ENCODE data around the gene TRAPPC3L. TPM values are rescaled to one million over a fixed set of nuclear protein-coding genes. Genes with fewer than 3 reads are reported as not detected.

TRAPPC3L gene
- total RNA-seq, 1 experiment from 2014 or later, result not detected

- Histone ChIP-seq H2BK120ac (ENCODE audit: low read depth, low read length, poor library complexity, severe bottlenecking) (no peak overlapping the region), H3K27ac (ENCODE audit: insufficient read length, low read depth, low read length) (no peak overlapping the region), H3K9ac (ENCODE audit: extremely low read depth, insufficient read length, low read length) (no peak overlapping the region), H3K23ac (ENCODE audit: insufficient read length, low read depth, low read length) (no peak overlapping the region), H2AFZ (ENCODE audit: low read length) (no peak overlapping the region), H3K79me2 (ENCODE audit: insufficient read depth, low read length) (no peaks in the 10 kb centered on the region), H3K23me2 (ENCODE audit: insufficient read length, low read depth, low read length, poor library complexity, severe bottlenecking) (peaks cover 6% of the 10 kb centered on the region), H3K4ac (ENCODE audit: low read depth, low read length) (no peak overlapping the region), H3K56ac (ENCODE audit: insufficient read length, low read depth, low read length) (no peak overlapping the region), H3K79me1 (ENCODE audit: insufficient read depth, low read depth, low read length, poor library complexity, severe bottlenecking) (no peaks in the 10 kb centered on the region), H3K4me2 (ENCODE audit: insufficient read depth, insufficient read length, low read length) (no peak overlapping the region), H3K27me3 (ENCODE audit: insufficient read depth, low read length) (peaks cover 7% of the 10 kb centered on the region; the same call in 1 of the 2 replicates), H2BK15ac (ENCODE audit: low read depth, low read length) (no peak overlapping the region), H3K9me3 (ENCODE audit: control insufficient read depth, low read depth, low read length) (no peaks in the 10 kb centered on the region), H3T11ph (ENCODE audit: low read length) (no peak overlapping the region), H4K8ac (replicated peaks; ENCODE audit: insufficient read length, low read depth, low read length) (no peak overlapping the region), H3K18ac (ENCODE audit: insufficient read length, low read depth, low read length) (no peak overlapping the region), H2AK5ac (ENCODE audit: insufficient read length, low read length) (no peak overlapping the region), H2BK20ac (ENCODE audit: low read depth, low read length, poor library complexity, severe bottlenecking) (no peak overlapping the region), H4K5ac (ENCODE audit: insufficient read length, low read depth, low read length) (no peak overlapping the region), H3K4me1 (ENCODE audit: insufficient read depth, low read length) (peaks cover 2% of the 10 kb centered on the region; the same call in 1 of the 2 replicates), H2BK12ac (ENCODE audit: insufficient read length, low read depth, low read length) (no peak overlapping the region), H4K20me1 (ENCODE audit: control insufficient read depth, insufficient read depth, insufficient read length) (no peaks in the 10 kb centered on the region), H3K14ac (ENCODE audit: insufficient read depth, low read length) (no peak overlapping the region), H4K91ac (ENCODE audit: insufficient read length, low read depth, low read length) (no peak overlapping the region), H2BK5ac (ENCODE audit: insufficient read length, low read length) (no peak overlapping the region)
- peaks cover 16 to 27% of the 10 kb centered on the region in 2 experiments for H3K4me1 Mint-ChIP-seq
- no peak overlapping the region for H3K4me3 Mint-ChIP-seq
- no peak for DNase-seq
- no CpG with 5 or more reads among the region's 4 CpGs for WGBS (ENCODE audit: extremely low coverage, insufficient read length, low lambda C conversion rate)
- no peak overlapping the region for H3K27ac Mint-ChIP-seq
- no peak for TF ChIP-seq CTCF (conservative IDR thresholded peaks at IDR 0.05)
- no peaks in the 10 kb centered on the region for H3K36me3 Mint-ChIP-seq (ENCODE audit: insufficient read depth in 1 of 3, low read depth in 3 of 3)
- H3K9me3 Mint-ChIP-seq, result no peaks in the 10 kb centered on the region
- peaks cover 55% of the 10 kb centered on the region for H3K27me3 Mint-ChIP-seq (ENCODE audit: low read depth)
Measured at GRCh38 chr6:116463301-116463700, 82.2 kb downstream of the TRAPPC3L start.

All from H9 (cell line).